HG03442 (cell line): ENCODE results near the gene TPRN.
"Not testable (repeated sequence)": the region's sequence is repeated elsewhere in the genome, so short reads cannot be mapped to it uniquely, and the experiment has no call there.

ENCODE experiments used
- ATAC-seq: cut with Tn5 transposase; IDR thresholded peaks from one replicate; pipeline ENCODE4 v1.9.1; 2021; ENCODE audit warnings: mild to moderate bottlenecking, moderate library complexity; ENCODE audit not compliant: unreplicated experiment

The TPRN gene

DNA sequence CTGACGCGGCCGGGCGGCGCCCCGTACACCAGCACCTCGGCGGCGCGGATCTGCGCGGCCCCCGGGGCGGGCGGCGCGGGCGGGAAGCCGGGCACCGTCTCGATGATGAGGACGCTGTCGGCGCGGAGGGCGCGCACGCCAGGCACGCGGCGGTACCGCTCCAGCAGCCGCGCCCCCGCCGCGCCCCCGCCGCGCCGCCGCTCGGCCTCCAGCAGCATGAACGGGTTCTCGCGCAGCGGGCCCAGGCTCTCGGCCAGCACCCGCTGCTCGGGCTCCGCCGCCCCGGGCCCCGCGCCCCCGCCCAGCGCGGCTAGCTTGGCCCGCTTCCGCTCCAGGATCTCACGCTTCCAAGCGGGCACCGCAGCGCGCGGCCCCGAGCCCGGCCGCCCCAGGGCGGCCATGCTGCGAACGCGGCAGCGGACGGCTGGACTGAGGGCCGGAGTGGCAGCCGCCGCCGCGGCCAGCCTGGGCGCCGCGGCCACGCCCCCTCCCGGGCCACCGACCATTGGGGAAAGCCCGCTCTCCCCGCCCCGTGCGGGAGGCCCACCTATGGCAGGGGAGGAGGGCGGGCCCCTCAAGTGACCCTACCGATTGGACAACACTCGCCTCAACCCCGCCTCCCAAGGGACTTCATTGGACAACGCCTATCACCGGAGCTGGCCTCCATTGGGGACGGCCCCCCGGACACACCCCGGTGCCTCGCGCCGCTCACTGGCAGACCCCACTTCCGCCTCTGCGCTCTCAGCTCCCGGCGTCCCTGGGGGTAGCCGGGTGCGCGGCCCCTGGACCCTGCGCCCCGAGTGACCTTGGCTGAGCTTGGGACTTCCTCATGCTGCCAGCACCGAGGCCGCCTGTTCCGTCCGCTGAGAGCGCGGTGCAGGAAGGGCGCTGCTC lies at the start of gene TPRN:
Gene TPRN, minus strand, starts transcription at position 431 of the 894 bp plus-strand sequence. Its CDS starts 30 bp downstream, at position 401.
- peak; percentile 80 for ATAC-seq

DNA sequence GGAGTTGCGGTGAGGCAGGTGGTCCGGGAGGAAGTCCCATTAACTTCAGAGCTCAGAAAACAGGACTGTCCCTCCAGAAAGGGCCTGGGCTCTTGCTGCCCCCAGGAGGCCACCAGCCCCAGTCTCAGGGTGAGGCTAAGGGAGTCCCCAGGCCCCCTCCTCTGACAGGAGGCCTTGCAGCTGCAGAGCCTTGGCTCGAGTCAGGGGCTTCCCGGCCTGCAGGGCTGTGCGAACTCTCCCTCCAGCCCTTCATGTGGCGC lies 47.3 kb upstream of the TPRN start:
- ATAC-seq = no peak

DNA sequence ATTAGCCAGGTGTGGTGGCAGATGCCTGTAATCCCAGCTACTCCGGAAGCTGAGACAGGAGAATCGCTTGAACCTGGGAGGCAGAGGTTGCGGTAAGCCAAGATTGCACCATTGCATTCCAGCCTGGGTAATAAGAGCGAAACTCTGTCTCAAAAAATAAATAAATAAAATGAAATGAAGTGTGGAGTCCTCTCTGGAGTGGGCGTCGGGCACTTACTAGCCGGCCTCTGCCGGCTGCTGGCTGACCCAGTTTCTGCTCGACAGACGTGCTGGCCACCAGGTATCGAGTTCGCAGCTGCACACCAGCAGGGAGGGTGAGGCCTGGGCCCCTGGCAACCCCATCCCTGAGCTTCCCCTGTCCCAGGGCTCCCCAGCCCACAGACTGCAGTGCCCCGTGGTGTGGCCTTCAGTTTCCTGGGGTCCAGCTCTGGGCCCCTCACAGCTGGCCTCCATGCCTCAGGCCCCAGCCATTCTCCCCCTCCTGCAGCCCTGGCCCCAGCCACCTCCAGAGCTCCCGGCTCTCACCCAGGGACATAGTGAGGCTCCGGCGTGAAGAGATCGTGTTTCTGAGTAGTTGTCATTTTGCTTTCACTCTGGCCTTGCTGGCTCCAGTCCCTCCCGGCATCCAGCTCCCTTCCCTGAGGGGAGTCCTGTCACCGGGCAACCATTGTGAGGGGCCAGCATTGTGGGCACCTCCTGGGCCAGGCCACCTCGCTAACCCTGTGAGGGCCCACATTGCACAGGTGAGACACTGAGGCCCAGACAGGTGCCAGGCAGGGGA lies 46.8 kb upstream of the TPRN start:
- no peak for ATAC-seq

DNA sequence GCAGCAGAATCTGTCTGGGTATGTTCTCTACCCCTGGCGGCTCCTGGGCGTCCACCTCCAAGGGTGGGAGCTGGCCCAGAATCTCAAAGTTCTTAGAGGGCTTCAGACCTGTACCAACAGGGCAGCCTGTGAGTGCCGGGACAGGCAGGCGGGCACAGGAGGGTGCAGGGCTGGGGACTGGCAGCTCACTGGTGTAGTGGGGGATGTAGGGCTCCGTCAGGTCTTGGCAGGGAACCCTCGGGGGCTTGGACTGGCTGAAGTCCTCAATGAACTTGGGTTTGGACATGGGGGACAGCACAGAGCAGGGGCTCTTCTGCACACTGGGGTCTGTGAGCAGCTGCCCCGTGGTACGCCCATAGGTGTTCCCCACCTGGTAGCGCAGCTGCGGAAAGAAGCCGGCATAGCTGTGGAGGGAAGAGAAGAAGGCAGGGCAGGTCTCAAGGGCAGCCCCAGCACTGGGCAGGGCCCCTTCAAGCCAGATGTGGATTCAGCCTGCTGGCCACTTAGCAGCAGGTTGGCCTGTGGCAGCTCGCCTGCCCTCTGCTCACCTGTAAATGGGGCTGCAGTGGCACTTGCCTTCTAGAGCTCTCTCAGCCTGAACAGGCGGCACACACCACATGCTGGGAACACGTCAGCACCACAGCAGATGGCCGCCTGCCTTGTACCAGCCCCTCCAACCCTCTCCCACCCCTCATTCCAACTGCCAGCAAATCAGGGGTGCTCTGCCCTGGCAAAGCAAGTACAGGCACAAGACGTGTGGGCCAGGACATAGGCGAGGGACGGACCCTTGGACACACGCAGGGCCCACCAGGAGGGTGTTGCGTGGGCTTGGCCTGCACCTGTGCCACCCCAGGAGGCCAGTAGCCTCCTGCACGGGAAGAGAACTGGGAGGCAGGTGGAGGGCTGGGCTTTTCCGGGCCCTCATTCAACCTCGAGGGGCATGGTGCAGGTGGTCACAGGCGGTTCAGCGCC lies 45.2 kb upstream of the TPRN start:
- no peak for ATAC-seq

DNA sequence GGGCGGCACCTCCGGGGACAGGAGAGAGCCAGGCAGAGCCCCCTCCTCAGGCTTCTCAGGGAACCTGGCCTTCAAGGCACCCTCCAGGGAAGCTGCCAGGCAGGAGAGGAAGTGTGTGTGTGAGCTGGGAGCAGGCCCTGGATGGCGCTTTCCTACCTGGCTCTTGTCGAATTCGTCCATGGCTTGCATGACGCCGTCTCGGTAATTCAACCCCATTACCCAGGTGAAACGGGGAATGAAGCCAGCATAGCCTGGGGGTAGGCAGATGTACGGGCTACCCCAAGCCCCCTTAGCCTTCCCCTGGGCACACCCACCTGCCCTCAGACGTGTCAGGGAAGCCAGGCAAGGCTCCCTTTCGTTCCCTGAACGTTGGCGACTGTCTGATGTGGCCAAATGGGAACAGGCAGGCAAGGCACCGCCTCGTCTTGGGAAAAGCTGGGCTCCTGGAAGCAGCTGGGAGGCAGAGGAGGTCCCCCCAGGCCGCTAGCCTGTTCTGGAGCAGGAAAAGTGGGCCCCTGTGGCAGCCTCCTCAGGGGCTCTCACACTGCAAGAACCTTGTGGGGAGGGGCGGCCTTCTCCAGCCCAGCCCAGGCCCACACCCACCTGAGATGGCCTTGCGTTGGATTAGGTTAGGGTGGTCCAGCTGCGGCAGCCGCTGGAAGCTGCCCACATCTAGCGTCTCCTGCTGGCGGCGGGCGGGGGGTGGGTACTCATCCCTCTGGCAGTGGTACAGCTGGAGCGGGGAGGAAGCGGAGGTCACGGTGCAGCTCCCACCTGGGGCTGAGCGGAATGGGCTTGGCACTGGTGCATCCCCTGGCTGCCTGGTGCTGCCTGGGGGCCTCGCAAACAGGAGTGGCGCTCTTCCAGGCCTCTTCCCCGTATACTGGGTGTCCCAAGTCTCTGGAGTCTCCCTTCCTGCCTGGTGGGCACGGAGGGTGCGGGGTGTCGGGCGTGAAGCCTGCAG lies 44.2 kb upstream of the TPRN start:
- no peak for ATAC-seq

DNA sequence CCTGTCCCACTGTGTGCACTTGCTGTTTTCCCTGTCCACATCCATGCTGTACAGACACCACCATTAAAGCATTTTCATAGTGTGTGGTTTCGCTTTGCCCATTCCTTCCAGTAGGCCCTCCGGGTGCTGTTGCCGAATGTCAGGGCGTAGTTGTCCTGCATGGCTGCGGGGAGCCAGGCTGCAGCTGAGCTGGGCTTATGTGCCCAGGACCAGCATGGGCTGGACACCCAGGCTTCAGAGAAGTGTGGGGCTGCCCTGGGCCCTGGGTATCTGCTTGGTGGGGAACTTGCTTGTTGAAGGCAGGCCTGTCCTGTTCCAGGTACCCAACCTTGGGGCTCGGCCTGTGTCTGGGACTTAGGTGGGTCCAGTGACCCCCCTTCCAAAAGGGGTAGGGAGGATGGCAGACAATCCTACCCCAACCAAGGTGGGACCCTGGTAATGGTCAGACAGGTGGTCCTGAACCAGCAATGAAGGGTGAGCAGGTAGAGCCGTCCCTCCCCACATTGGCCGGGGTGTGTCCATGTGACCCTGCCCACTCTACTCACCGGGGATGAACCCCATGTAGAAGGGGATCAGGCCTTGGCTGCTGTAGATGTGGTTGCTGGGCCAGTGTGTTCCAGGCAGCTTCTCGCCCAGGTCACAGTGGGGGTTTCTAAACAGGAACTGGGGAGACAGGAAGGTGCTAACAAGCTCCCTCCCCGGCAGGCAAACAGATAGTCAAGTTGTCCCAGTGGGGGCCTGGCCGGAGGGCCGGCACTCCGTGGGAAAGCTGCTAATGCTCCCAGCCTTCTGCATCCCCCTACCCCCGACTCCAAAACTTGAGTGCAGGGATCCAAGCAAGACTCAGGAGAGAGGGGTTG lies 43.3 kb upstream of the TPRN start:
- no peak for ATAC-seq

DNA sequence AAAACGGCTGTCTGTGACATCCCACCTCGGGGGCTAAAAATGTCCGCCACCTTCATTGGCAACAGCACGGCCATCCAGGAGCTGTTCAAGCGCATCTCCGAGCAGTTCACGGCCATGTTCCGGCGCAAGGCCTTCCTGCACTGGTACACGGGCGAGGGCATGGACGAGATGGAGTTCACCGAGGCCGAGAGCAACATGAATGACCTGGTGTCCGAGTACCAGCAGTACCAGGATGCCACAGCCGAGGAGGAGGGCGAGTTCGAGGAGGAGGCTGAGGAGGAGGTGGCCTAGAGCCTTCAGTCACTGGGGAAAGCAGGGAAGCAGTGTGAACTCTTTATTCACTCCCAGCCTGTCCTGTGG lies 42.7 kb upstream of the TPRN start:
- not testable (repeated sequence) for ATAC-seq

GRCh38 chr9:137242269-137243203 lies 42.0 kb upstream of the TPRN start:
- ATAC-seq = no peak

GRCh38 chr9:137241490-137242268 lies 41.1 kb upstream of the TPRN start:
- ATAC-seq = no peak

- ATAC-seq = peak; percentile 65
Observed at GRCh38 chr9:137240841-137241489, 40.4 kb upstream of the TPRN start, which contains the start of gene TUBB4B. Gene TUBB4B, plus strand, starts transcription at chr9:137241287. Its CDS starts 74 bp downstream, at chr9:137241361.

DNA sequence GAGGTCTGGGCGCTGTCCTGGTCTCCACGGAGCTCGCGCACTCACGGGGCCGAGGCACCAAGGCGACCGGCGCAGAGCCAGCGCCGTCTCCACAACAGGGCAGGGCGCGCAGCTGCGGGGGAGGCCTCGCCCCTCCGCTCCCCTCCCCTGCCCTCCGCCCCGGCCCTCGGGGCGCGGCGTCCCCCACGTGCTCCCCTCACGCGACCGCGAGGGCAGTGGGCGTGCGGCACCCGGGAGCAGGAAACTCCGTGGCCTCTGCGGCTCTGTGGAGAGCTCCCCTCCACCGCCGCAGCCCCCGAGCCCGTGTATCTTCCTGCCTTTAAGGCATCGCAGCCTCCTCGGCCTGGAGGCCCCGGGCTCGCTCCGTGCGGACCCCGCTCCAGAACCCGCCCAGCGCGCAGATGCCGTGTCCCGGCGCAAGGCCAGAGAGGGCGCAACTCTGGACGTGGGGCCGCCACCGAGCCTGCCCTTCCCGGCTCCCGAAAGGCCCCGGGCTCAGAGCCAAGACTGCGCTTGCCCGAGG lies 39.8 kb upstream of the TPRN start:
- peak; percentile 12 for ATAC-seq

DNA sequence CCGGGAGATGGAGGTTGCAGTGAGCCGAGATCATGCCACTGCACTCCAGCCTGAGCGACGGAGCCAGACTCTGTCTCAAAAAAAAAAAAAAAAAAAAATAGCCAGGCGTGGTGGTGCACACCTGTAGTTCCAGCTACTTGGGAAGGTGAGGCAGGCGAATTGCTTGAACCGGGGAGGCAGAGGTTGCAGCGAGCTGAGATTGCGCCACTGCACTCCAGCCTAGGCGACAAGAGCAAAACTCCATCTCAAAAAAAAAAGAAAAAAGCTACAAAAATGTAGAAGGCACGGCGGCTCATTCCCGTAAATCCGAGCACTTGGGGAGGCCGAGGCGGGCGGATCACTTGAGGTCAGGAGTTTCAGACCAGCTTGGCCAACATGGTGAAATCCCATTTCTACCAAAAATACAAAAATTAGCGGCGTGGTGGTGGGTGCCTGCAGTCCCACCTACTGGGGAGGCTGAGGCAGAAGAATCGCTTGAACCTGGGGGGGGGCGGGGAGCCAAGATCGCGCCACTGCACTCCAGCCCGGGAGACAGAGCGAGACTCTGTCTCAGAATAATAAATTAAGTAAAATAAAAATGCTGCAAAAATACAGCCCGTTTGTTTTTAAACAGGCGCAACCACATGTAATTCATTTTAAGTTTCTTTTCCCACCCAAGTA lies 39.1 kb upstream of the TPRN start:
- ATAC-seq = not testable (repeated sequence)

DNA sequence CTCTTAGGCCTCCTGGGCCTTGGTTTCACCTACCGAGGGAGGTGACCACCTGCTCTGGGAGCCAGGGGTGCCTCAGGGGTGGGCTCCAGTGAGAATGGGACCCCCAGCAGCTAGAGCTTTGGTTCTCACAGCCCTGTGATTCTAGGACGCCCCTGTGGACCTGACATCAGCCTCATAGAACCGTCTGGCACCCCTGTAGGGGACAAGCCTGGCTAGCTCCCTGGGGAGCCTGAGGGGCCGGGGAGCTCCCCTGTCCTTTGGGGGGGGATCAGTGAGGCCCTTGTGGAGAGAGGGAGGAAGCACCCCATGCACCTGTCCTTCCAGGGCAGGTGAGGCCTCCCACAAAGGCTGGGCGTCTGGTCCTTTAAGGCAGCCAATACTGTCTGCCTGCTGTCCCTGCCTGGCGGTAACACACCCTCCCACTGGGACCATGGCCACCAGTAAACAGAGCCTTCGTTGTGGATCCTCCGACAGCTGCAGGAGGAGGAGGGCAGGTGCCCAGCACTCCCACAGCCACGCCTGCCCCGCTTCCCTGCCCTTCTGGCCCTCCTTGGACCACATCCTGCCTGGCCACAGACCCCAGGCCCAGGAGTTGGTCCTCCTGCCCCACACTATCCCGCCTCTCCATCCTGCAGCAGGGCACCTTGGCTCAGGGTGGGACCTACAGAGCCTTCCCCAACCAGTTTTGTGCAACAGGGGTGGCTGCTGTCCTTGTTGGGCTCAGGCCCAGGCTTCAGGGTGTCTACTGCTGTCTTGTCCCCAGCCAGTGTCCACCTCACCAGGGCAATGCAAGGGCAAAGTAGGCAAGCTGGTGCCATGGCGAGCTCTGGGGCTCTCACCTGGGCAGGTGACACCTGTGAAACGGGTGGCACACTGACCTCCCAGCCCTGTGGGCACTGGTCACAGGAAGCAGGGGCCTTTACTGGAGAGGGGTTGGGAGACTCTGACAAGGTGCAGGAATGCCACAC lies 37.5 kb upstream of the TPRN start:
- no peak for ATAC-seq

- ATAC-seq = no peak
Observed at GRCh38 chr9:137236936-137237421, 36.4 kb upstream of the TPRN start.
